ENCODE results near the gene CAMK1D. TPM values are rescaled to one million over a fixed set of nuclear protein-coding genes. Genes with fewer than 3 reads are reported as not detected.

The CAMK1D gene
- total and polyA plus RNA-seq, 2 of the 4 experiments (the other 2 are of a cell fraction) = 5.0 to 5.3 TPM

- peak; percentile 56 for DNase-seq
- Histone ChIP-seq H3K14ac (replicated peaks; ENCODE audit: low read depth, low read length) (no peak overlapping the region), H4K8ac (ENCODE audit: low read depth in 2 of 2, low read length in 2 of 2) (no peak overlapping the region), H3K36me3 (ENCODE audit: control insufficient read depth, insufficient read depth, low read length) (no peaks in the 10 kb centered on the region), H3K23ac (ENCODE audit: low read depth, low read length) (no peak overlapping the region), H4K5ac (ENCODE audit: low read depth, low read length) (no peak overlapping the region), H2BK120ac (ENCODE audit: low read depth, low read length) (no peak overlapping the region), H3K27ac (ENCODE audit: insufficient read depth, low read length) (no peak overlapping the region), H2AFZ (replicated peaks; ENCODE audit: low read length, poor library complexity) (no peak overlapping the region), H3K56ac (ENCODE audit: extremely low read depth, insufficient read depth, low read length) (no peak overlapping the region), H3K79me1 (ENCODE audit: low read depth in 1 of 2, low read length in 2 of 2) (no peaks in the 10 kb centered on the region), H3K9me1 (ENCODE audit: insufficient read depth, low read length) (0 out of 2 replicates have a peak, but pooled peaks cover 4% of the 10 kb centered on the region), H3K9me3 (ENCODE audit: control insufficient read depth, insufficient read depth, low read length) (no peaks in the 10 kb centered on the region), H2AK9ac (replicated peaks; ENCODE audit: low read depth, low read length, poor library complexity) (no peak overlapping the region), H4K91ac (ENCODE audit: insufficient read depth, low read depth, low read length) (no peak overlapping the region), H3K4me2 (ENCODE audit: low read depth, low read length) (no peak overlapping the region), H4K20me1 (ENCODE audit: insufficient read depth, low read length) (no peaks in the 10 kb centered on the region), H2AK5ac (ENCODE audit: low read depth, low read length) (no peak overlapping the region), H3K18ac (ENCODE audit: low read depth, low read length) (no peak overlapping the region), H3K4ac (ENCODE audit: low read depth, low read length) (no peak overlapping the region), H2BK20ac (ENCODE audit: low read depth, low read length) (no peak overlapping the region), H3K4me1 (ENCODE audit: control insufficient read depth, insufficient read depth, low read length) (peaks cover 8% of the 10 kb centered on the region), H2BK15ac (ENCODE audit: low read depth, low read length) (no peak overlapping the region), H3K4me3 (ENCODE audit: insufficient read depth, low read depth, low read length) (no peak overlapping the region), H3K27me3 (ENCODE audit: control insufficient read depth, insufficient read depth, low read length) (no peaks in the 10 kb centered on the region), H3K9ac (ENCODE audit: low read depth, low read length) (no peak overlapping the region), H2BK5ac (ENCODE audit: low read depth, low read length, poor library complexity, severe bottlenecking) (no peak overlapping the region)
- BruUV-seq (replicated peaks) = no TSS peak
- TF ChIP-seq CTCF (conservative IDR thresholded peaks at IDR 0.05; ENCODE audit: low read depth, low read length) (peak; percentile 38), CHD1 (IDR thresholded peaks at IDR 0.05; ENCODE audit: low read depth, low read length) (no peak), RAD21 (IDR thresholded peaks at IDR 0.05; ENCODE audit: low read length) (0 out of 2 replicates have a peak, but pooled peaks have one; percentile 17), CEBPB (IDR thresholded peaks at IDR 0.05; ENCODE audit: low read depth, low read length) (no peak), RCOR1 (IDR thresholded peaks at IDR 0.05; ENCODE audit: insufficient replicate concordance, low read length) (no peak), SMC3 (IDR thresholded peaks at IDR 0.05; ENCODE audit: low read depth, low read length) (peak; percentile 45), NFE2L2 (IDR thresholded peaks at IDR 0.05; ENCODE audit: low read depth, low read length) (no peak), USF2 (IDR thresholded peaks at IDR 0.05; ENCODE audit: low read depth, low read length) (no peak), MAFK (IDR thresholded peaks at IDR 0.05; ENCODE audit: low read depth, low read length) (no peak), RFX5 (IDR thresholded peaks at IDR 0.05; ENCODE audit: low read depth, low read length) (no peak), MXI1 (IDR thresholded peaks at IDR 0.05; ENCODE audit: borderline replicate concordance, low read depth, low read length) (no peak), MAZ (IDR thresholded peaks at IDR 0.05; ENCODE audit: borderline replicate concordance, low read depth, low read length) (no peak)
- no peak for ATAC-seq (ENCODE audit: low read depth)
- no CpG with 5 or more reads among the region's 12 CpGs for WGBS, 2 experiments (ENCODE audit: extremely low coverage in 2 of 2, insufficient read length in 1 of 2)
- CTCF ChIA-PET = interaction anchor here (0.6 kb wide), 1 partner anchor 10 kb away, joined by 3 read pairs; no protein-coding TSS in a partner anchor
- in situ Hi-C loops (cut with MboI; ENCODE audit: low sequenced_read_pairs) = loop anchor here (25.0 kb wide), 1 partner anchor 344 kb away; no protein-coding TSS in a partner anchor
- POLR2A ChIA-PET (ENCODE audit: unreplicated experiment) = no interaction called here
- dilution Hi-C loops (cut with HindIII; ENCODE audit: low sequenced_read_pairs, unreplicated experiment) = no loop called here
- intact Hi-C loops (cut with micrococcal nuclease) = no loop called here
Measured at GRCh38 chr10:12717981-12718707, 368.8 kb downstream of the CAMK1D start.

All from IMR-90 (cell line).